Caco-2 (cell line): ENCODE measurements around the gene LAPTM4A. TPM values are rescaled to one million over a fixed set of nuclear protein-coding genes. Genes with fewer than 3 reads are reported as not detected.

Experiments
- BruUV-seq: library from RNA; stranded (reverse); fragments of 400-500 nt; replicated peaks from 2 replicates; lab custom pipeline; 2021; lab: Mats Ljungman, UMichigan
- CTCF ChIA-PET: fragments of 300-600 bp; sonication (Branson Sonifier 250); formaldehyde crosslinking; loops from one replicate; lab custom pipeline; 2022; ENCODE audit warnings: antibody characterized with exemption; lab: Charles Lee
- POLR2A ChIA-PET: fragments of 300-600 bp; sonication (Branson Sonifier 250); formaldehyde crosslinking; loops from one replicate; lab custom pipeline; 2022; ENCODE audit warnings: antibody characterized with exemption; lab: Charles Lee
- DNase-seq, 2 experiments: peaks; one replicate each; pipeline versions ENCODE4 v3.0.0 to v3.0.0-alpha.2; 2020 to 2022
- H3K27me3 ChIP-seq: replicated peaks from 2 replicates; pipeline ENCODE4 v1.6.0; 2011; ENCODE audit warnings: low read length; ENCODE audit not compliant: control insufficient read depth, insufficient read depth
- H3K36me3 ChIP-seq: 2 replicates; pipeline ENCODE4 v1.5.1; 2011; ENCODE audit warnings: low read length; ENCODE audit not compliant: control insufficient read depth, insufficient read depth
- H3K4me1 ChIP-seq: fragments of 250-450 bp; sonication (Bioruptor Pico); 2 replicates; pipeline ENCODE4 v1.5.1; 2020; ENCODE audit warnings: mild to moderate bottlenecking
- H3K4me3 ChIP-seq: 2 replicates; pipeline ENCODE4 v1.5.1; 2011; ENCODE audit warnings: low read depth, mild to moderate bottlenecking, control low read depth, low read length
- H3K9me3 ChIP-seq: fragments of 250-450 bp; sonication (Bioruptor Pico); 2 replicates; pipeline ENCODE4 v1.5.1; 2020; ENCODE audit warnings: mild to moderate bottlenecking, moderate library complexity
- H3K27ac Mint-ChIP-seq: one replicate; pipeline ENCODE4 v1.8.0; 2022; ENCODE audit warnings: mixed read lengths; ENCODE audit not compliant: unreplicated experiment
- H3K27me3 Mint-ChIP-seq: one replicate; pipeline ENCODE4 v1.8.0; 2022; ENCODE audit warnings: mixed read lengths; ENCODE audit not compliant: insufficient read depth, unreplicated experiment
- H3K36me3 Mint-ChIP-seq: one replicate; pipeline ENCODE4 v1.8.0; 2022; ENCODE audit warnings: mild to moderate bottlenecking, mixed read lengths; ENCODE audit not compliant: insufficient read depth, unreplicated experiment
- H3K4me1 Mint-ChIP-seq: one replicate; pipeline ENCODE4 v1.8.0; 2022; ENCODE audit warnings: low read depth, mixed read lengths; ENCODE audit not compliant: unreplicated experiment
- H3K4me3 Mint-ChIP-seq: one replicate; pipeline ENCODE4 v1.8.0; 2022; ENCODE audit warnings: mild to moderate bottlenecking, moderate library complexity, mixed read lengths; ENCODE audit not compliant: unreplicated experiment
- H3K9me3 Mint-ChIP-seq: one replicate; pipeline ENCODE4 v1.8.0; 2022; ENCODE audit warnings: mixed read lengths; ENCODE audit not compliant: unreplicated experiment
- intact Hi-C: fragments of 100-400 bp; cut with micrococcal nuclease; formaldehyde crosslinking; loops from one replicate; pipeline ENCODE4 v1.10.0; 2022; ENCODE audit not compliant: unreplicated experiment
- total RNA-seq: library from RNA; stranded (reverse); gene quantifications from 2 replicates; pipeline ENCODE4 v1.2.3, GENCODE V29; 2022
- TF ChIP-seq, protein P1 (sequence below), 2 experiments: fragments of 200-600 bp in 1 of 2; IDR thresholded peaks; 1 replicate in 1 of 2; 2 replicates in 1 of 2; pipeline versions ENCODE4 v1.5.1 to v1.8.0; 2011 to 2022; ENCODE audit warnings: antibody characterized with exemption in 1 of 2, control low read depth in 1 of 2, inconsistent platforms in 1 of 2, low read depth in 1 of 2, low read length in 1 of 2, mild to moderate bottlenecking in 1 of 2, moderate library complexity in 1 of 2; ENCODE audit not compliant: insufficient read depth in 1 of 2, severe bottlenecking in 1 of 2, unreplicated experiment in 1 of 2

Gene LAPTM4A
- total RNA-seq, 1 experiment from 2014 or later = 140 TPM

DNA sequence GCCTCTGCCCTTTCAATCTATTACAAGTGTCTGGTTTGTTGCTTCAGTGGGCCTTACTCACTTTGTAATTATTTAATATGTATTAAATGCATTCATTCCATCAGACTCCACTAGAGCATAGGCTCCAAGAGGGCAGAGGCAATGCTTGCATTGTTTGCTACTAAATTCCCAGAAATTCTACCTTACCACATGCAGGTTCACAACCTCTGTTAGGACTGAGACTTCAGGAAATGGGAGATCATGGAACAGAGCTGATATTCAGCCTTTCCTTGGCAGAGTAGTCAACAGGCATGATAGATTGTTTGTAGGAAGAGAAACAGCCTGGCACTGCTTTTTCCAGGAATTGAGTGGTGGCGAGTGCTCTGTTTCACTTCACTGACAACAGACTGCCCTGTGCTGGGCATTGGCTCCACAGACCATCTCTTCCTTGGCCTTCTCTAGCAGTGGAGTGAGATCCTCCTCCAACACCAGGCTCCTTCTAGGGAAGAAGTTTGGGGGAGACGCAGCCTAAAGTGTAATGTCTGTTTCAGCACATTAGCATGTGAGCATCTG, 32.8 kb downstream of the LAPTM4A start:
- Histone ChIP-seq H3K4me1 (peaks cover under 1% of the 10 kb centered on the region; the same call in 1 of the 2 replicates), H3K36me3 (no peaks in the 10 kb centered on the region), H3K4me3 (no peak overlapping the region), H3K9me3 (peaks cover 9% of the 10 kb centered on the region), H3K27me3 (peaks cover 1% of the 10 kb centered on the region; the same call in 1 of the 2 replicates)
- DNase-seq = no peak
- TF ChIP-seq, protein P1, sequence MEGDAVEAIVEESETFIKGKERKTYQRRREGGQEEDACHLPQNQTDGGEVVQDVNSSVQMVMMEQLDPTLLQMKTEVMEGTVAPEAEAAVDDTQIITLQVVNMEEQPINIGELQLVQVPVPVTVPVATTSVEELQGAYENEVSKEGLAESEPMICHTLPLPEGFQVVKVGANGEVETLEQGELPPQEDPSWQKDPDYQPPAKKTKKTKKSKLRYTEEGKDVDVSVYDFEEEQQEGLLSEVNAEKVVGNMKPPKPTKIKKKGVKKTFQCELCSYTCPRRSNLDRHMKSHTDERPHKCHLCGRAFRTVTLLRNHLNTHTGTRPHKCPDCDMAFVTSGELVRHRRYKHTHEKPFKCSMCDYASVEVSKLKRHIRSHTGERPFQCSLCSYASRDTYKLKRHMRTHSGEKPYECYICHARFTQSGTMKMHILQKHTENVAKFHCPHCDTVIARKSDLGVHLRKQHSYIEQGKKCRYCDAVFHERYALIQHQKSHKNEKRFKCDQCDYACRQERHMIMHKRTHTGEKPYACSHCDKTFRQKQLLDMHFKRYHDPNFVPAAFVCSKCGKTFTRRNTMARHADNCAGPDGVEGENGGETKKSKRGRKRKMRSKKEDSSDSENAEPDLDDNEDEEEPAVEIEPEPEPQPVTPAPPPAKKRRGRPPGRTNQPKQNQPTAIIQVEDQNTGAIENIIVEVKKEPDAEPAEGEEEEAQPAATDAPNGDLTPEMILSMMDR (IDR thresholded peaks at IDR 0.05; ENCODE audit: insufficient read depth in 1 of 2, low read depth in 1 of 2, low read length in 1 of 2, severe bottlenecking in 1 of 2, unreplicated experiment in 1 of 2) = no peak
- H3K36me3 Mint-ChIP-seq = peaks cover 3% of the 10 kb centered on the region
- BruUV-seq = no TSS peak
- H3K27me3 Mint-ChIP-seq = no peaks in the 10 kb centered on the region
- H3K4me1 Mint-ChIP-seq = peaks cover 12% of the 10 kb centered on the region
- H3K27ac Mint-ChIP-seq = no peak overlapping the region
- POLR2A ChIA-PET = no interaction called here
- H3K9me3 Mint-ChIP-seq = peaks cover 38% of the 10 kb centered on the region
- intact Hi-C loops = no loop called here
- H3K4me3 Mint-ChIP-seq = no peak overlapping the region
- CTCF ChIA-PET = no interaction called here

DNA sequence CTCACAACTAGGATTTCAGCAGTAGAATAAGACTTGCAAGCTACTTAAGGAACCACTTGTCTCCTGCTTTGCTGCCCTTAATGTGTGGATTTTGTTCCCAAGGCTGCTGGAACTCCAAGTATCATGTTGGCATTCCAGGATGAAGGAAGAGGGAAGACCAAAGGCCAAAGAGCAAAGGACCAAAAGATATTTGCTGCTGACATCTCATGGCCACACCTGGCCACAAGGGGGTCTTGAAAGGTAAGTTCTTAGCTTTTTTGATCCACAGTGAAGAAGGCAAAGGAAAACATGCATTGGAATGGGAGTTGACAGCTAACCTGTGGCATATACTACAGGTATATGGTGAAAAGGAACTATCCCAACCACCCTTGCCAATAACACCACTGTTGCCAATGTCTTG, 35.1 kb downstream of the LAPTM4A start:
- Histone ChIP-seq H3K27me3 (no peaks in the 10 kb centered on the region), H3K4me1 (peaks cover 17% of the 10 kb centered on the region), H3K36me3 (no peaks in the 10 kb centered on the region), H3K4me3 (no peak overlapping the region), H3K9me3 (peaks cover 4% of the 10 kb centered on the region)
- ChIA-PET POLR2A (no interaction called here), CTCF (interaction anchor here (0.8 to 4.0 kb wide), 8 partner anchors 13 to 119 kb away, joined by 3 to 55 read pairs (median 8); partner anchors contain the start of gene LAPTM4A)
- TF ChIP-seq, protein P1 (IDR thresholded peaks at IDR 0.05; ENCODE audit: insufficient read depth in 1 of 2, low read depth in 1 of 2, low read length in 1 of 2, severe bottlenecking in 1 of 2, unreplicated experiment in 1 of 2) = peak; percentile 41 to 58
- DNase-seq = peak in 1 of 2 experiments; percentile 51
- Mint-ChIP-seq H3K36me3 (peaks cover 4% of the 10 kb centered on the region), H3K4me1 (peaks cover 20% of the 10 kb centered on the region), H3K27ac (no peak overlapping the region), H3K9me3 (peaks cover 23% of the 10 kb centered on the region), H3K4me3 (no peak overlapping the region), H3K27me3 (no peaks in the 10 kb centered on the region)
- intact Hi-C loops = no loop called here
- BruUV-seq = no TSS peak

DNA sequence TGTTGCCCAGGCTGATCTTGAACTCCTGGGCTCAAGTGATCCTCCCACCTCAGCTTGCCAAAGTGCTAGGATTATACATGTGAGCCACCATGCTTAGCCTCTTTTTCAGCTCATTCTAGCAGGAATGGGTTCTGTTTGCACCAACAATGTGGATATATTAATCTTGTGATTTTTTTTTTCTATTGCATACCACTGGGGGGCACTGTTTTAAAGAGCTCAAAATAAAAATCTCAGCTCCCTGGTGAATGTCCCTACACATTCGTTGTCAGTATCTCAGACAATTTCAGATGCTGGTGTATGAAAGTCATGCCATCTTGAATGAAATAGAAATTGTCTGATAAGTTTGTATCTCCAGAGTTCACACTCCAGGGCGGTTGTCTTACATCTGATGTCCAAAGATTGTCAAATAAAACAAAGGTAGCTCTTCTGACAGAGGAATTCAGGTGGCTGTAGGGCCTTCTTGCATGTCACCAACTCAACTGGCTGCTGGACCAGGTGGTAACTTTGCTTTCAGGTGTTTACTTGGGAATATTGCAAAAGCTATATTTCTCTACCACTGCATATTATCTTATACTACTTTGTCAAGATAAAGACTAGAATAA, 35.8 kb downstream of the LAPTM4A start:
- ChIA-PET CTCF (interaction anchor here (0.7 to 4.0 kb wide), 16 partner anchors 13 to 216 kb away, joined by 3 to 55 read pairs (median 4); partner anchors contain the start of genes LAPTM4A, SDC1 and WDR35), POLR2A (interaction anchor here (0.5 to 1.2 kb wide), 4 partner anchors 27 to 431 kb away, joined by 3 to 7 read pairs (median 3); partner anchors contain the start of genes LAPTM4A and RHOB)
- peaks cover 17% of the 10 kb centered on the region for H3K4me1 ChIP-seq
- Mint-ChIP-seq H3K4me1 (peaks cover 20% of the 10 kb centered on the region), H3K27ac (no peak overlapping the region), H3K9me3 (peaks cover 19% of the 10 kb centered on the region), H3K4me3 (no peak overlapping the region), H3K27me3 (no peaks in the 10 kb centered on the region), H3K36me3 (peaks cover 4% of the 10 kb centered on the region)
- DNase-seq = peak in 1 of 2 experiments; percentile 64
- H3K27me3 ChIP-seq = no peaks in the 10 kb centered on the region
- TF ChIP-seq, protein P1 (IDR thresholded peaks at IDR 0.05; ENCODE audit: insufficient read depth in 1 of 2, low read depth in 1 of 2, low read length in 1 of 2, severe bottlenecking in 1 of 2, unreplicated experiment in 1 of 2) = peak; percentile 54 to 61
- no TSS peak for BruUV-seq
- intact Hi-C loops = loop anchor here (1.0 kb wide), 4 partner anchors 36 to 83 kb away; partner anchors contain the start of gene LAPTM4A
- H3K4me3 ChIP-seq = no peak overlapping the region
- H3K9me3 ChIP-seq = no peaks in the 10 kb centered on the region
- no peaks in the 10 kb centered on the region for H3K36me3 ChIP-seq
